Neuronal stem cell (in vitro differentiated cells): ENCODE data around the gene CFAP43.

Source experiments
- DNase-seq: peaks from one replicate; pipeline ENCODE4 v3.0.0-alpha.2; 2013; ENCODE audit warnings: low spot score
- H2AFZ ChIP-seq: one replicate; pipeline ENCODE4 v1.6.1; 2013; ENCODE audit warnings: mild to moderate bottlenecking, low read length, inconsistent platforms
- H2AK5ac ChIP-seq: 2 replicates; pipeline ENCODE4 v1.6.1; 2013; ENCODE audit warnings: low read depth, mild to moderate bottlenecking, inconsistent platforms, low read length, moderate library complexity, mixed read lengths
- H2BK120ac ChIP-seq: 2 replicates; pipeline ENCODE4 v1.6.1; 2013; ENCODE audit warnings: low read depth, mild to moderate bottlenecking, inconsistent platforms, low read length, moderate library complexity, mixed read lengths
- H2BK12ac ChIP-seq: one replicate; pipeline ENCODE4 v1.6.1; 2013; ENCODE audit warnings: low read length, inconsistent platforms
- H2BK15ac ChIP-seq: 2 replicates; pipeline ENCODE4 v1.6.1; 2013; ENCODE audit warnings: mild to moderate bottlenecking, low read length, inconsistent platforms, mixed read lengths
- H2BK5ac ChIP-seq: one replicate; pipeline ENCODE4 v1.6.1; 2013; ENCODE audit warnings: inconsistent platforms, mild to moderate bottlenecking, low read length, moderate library complexity
- H3K14ac ChIP-seq: one replicate; pipeline ENCODE4 v1.6.1; 2013; ENCODE audit warnings: low read length, inconsistent platforms
- H3K18ac ChIP-seq: 2 replicates; pipeline ENCODE4 v1.6.1; 2013; ENCODE audit warnings: low read length, inconsistent platforms
- H3K23ac ChIP-seq: 2 replicates; pipeline ENCODE4 v1.6.1; 2013; ENCODE audit warnings: low read depth, mild to moderate bottlenecking, mixed read lengths, low read length, inconsistent platforms; ENCODE audit not compliant: poor library complexity
- H3K27ac ChIP-seq: replicated peaks from 3 replicates; pipeline ENCODE4 v1.5.1; 2013; ENCODE audit warnings: low read length, inconsistent platforms
- H3K27me3 ChIP-seq, 3 experiments: 2 replicates each; pipeline ENCODE4 v1.6.1; 2013; ENCODE audit warnings: low read length in 3 of 3, mild to moderate bottlenecking in 2 of 3, inconsistent platforms in 1 of 3, low read depth in 1 of 3, mixed read lengths in 1 of 3, moderate library complexity in 1 of 3; ENCODE audit not compliant: control insufficient read depth in 3 of 3, insufficient read depth in 3 of 3
- H3K36me3 ChIP-seq, 2 donors: replicated peaks in 1 of 2; 2 replicates each; pipeline ENCODE4 v1.6.1; 2013; ENCODE audit warnings: low read length in 2 of 2; ENCODE audit not compliant: control insufficient read depth in 2 of 2, insufficient read depth in 2 of 2
- H3K4ac ChIP-seq: 2 replicates; pipeline ENCODE4 v1.6.1; 2013; ENCODE audit warnings: inconsistent platforms, mild to moderate bottlenecking, low read length, moderate library complexity
- H3K4me1 ChIP-seq, 2 donors: 1 replicate in 1 of 2; 2 replicates in 1 of 2; pipeline ENCODE4 v1.6.1; 2013; ENCODE audit warnings: low read length in 2 of 2, low read depth in 1 of 2; ENCODE audit not compliant: control insufficient read depth in 2 of 2, insufficient read depth in 1 of 2
- H3K4me2 ChIP-seq: one replicate; pipeline ENCODE4 v1.6.1; 2013; ENCODE audit warnings: mild to moderate bottlenecking, low read length, inconsistent platforms; ENCODE audit not compliant: insufficient read depth, poor library complexity, severe bottlenecking
- H3K4me3 ChIP-seq, 2 donors: 2 replicates each; pipeline ENCODE4 v1.5.1; 2013; ENCODE audit warnings: low read length in 2 of 2, mild to moderate bottlenecking in 2 of 2, inconsistent platforms in 1 of 2, moderate library complexity in 1 of 2
- H3K79me1 ChIP-seq: one replicate; pipeline ENCODE4 v1.6.1; 2013; ENCODE audit warnings: low read depth, mild to moderate bottlenecking, inconsistent platforms, low read length, moderate library complexity
- H3K9ac ChIP-seq: one replicate; pipeline ENCODE4 v1.6.1; 2013; ENCODE audit warnings: mild to moderate bottlenecking, low read depth, low read length, inconsistent platforms; ENCODE audit not compliant: poor library complexity
- H3K9me3 ChIP-seq, 2 donors: replicated peaks in 1 of 2; 2 replicates each; pipeline versions ENCODE3 to v1.6.1; 2013; ENCODE audit warnings: low read length in 2 of 2, mild to moderate bottlenecking in 2 of 2, inconsistent platforms in 1 of 2, low read depth in 1 of 2, mixed read lengths in 1 of 2, moderate library complexity in 1 of 2; ENCODE audit not compliant: control insufficient read depth in 2 of 2, insufficient read depth in 1 of 2
- H4K8ac ChIP-seq: one replicate; pipeline ENCODE4 v1.6.1; 2013; ENCODE audit warnings: low read depth, mild to moderate bottlenecking, inconsistent platforms, low read length, moderate library complexity
- H4K91ac ChIP-seq: one replicate; pipeline ENCODE4 v1.6.1; 2013; ENCODE audit warnings: low read length, low read depth, mild to moderate bottlenecking, inconsistent platforms; ENCODE audit not compliant: poor library complexity
- WGBS, 2 donors: extraction: QIAGEN DNeasy Blood & Tissue Kit; methylation state at CpG; one replicate each; pipeline ENCODE4 v1.1.7; 2013; ENCODE audit warnings: missing lambda C conversion rate in 2 of 2, mixed read lengths in 1 of 2; ENCODE audit not compliant: insufficient read length in 2 of 2, insufficient replicate concordance in 1 of 2; ENCODE audit errors: extremely low coverage in 2 of 2; 5-methylcytosine and 5-hydroxymethylcytosine counted together

The CFAP43 gene

DNA sequence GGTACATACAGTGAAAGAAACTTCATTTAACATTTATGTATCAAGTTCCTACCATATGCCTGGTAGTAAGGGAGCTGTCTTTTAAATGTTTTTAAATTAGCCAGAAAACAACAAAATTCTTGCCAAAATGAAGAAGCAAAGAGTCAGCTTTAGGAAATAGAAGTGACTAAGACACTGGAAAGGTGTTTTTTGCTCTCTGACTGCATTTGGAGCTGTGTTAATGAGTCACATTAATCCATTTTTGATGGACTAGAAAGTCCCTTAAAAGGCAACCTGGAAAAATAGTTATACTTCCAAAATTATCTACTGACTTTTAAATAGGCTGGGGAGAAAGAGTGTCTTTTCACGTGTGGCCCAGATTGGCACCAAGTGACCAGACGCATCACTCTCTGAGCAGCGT lies 142.5 kb downstream of the CFAP43 start:
- no peak overlapping the region for H4K8ac ChIP-seq
- no peak overlapping the region for H2BK120ac ChIP-seq
- no peak overlapping the region for H4K91ac ChIP-seq
- H2BK12ac ChIP-seq = no peak overlapping the region
- no CpG with 5 or more reads among the region's 3 CpGs for WGBS, 2 donors
- H3K14ac ChIP-seq = no peak overlapping the region
- H3K27ac ChIP-seq = no peak overlapping the region
- no peak overlapping the region for H2AK5ac ChIP-seq
- no peak overlapping the region for H3K4ac ChIP-seq
- no peaks in the 10 kb centered on the region for H3K9me3 ChIP-seq
- H3K9ac ChIP-seq = no peak overlapping the region
- H3K18ac ChIP-seq = no peak overlapping the region
- peaks cover 2 to 15% of the 10 kb centered on the region in 2 donors for H3K4me1 ChIP-seq
- no peak overlapping the region for H3K23ac ChIP-seq
- H3K27me3 ChIP-seq = no peaks in the 10 kb centered on the region
- no peak overlapping the region for H2BK15ac ChIP-seq
- no peak overlapping the region for H2BK5ac ChIP-seq
- no peak overlapping the region for H3K4me3 ChIP-seq
- DNase-seq = no peak
- no peak overlapping the region for H3K4me2 ChIP-seq
- peak overlapping the region; percentile 1 for H2AFZ ChIP-seq
- no peaks in the 10 kb centered on the region for H3K79me1 ChIP-seq
- no peaks in the 10 kb centered on the region for H3K36me3 ChIP-seq

DNA sequence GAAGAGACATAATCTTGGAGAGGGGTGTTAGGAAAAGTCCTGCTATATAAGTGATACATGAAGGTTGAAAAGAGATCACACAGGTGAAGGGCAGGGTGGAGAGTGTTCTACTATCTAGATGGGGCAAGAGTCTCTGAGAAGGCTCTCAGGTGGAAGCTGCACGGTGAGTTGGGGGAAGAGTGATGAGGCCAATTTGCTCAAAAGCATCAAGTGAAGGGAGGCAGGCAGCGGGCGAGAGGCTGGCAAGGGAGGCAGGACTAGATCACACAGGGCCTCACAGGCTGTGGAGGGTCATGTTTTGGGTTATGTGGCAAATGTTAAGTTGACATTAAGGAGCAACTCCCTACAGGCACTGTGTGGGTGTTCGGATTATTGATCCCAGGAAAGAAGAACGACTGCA lies 143.9 kb downstream of the CFAP43 start:
- Histone ChIP-seq H3K4ac (no peak overlapping the region), H3K79me1 (no peaks in the 10 kb centered on the region), H3K36me3 (no peaks in the 10 kb centered on the region), H2BK120ac (no peak overlapping the region), H2AK5ac (no peak overlapping the region), H3K4me1 (peaks cover 2 to 15% of the 10 kb centered on the region in 2 donors), H3K4me2 (no peak overlapping the region), H3K9me3 (no peaks in the 10 kb centered on the region), H3K4me3 (no peak overlapping the region), H2BK5ac (no peak overlapping the region), H3K27ac (no peak overlapping the region), H3K9ac (no peak overlapping the region), H3K14ac (no peak overlapping the region), H2AFZ (no peak overlapping the region), H3K27me3 (no peaks in the 10 kb centered on the region), H4K91ac (no peak overlapping the region), H3K18ac (no peak overlapping the region), H2BK15ac (no peak overlapping the region), H4K8ac (no peak overlapping the region), H2BK12ac (no peak overlapping the region), H3K23ac (no peak overlapping the region)
- DNase-seq = no peak
- no CpG with 5 or more reads among the region's 5 CpGs for WGBS, 2 donors

DNA sequence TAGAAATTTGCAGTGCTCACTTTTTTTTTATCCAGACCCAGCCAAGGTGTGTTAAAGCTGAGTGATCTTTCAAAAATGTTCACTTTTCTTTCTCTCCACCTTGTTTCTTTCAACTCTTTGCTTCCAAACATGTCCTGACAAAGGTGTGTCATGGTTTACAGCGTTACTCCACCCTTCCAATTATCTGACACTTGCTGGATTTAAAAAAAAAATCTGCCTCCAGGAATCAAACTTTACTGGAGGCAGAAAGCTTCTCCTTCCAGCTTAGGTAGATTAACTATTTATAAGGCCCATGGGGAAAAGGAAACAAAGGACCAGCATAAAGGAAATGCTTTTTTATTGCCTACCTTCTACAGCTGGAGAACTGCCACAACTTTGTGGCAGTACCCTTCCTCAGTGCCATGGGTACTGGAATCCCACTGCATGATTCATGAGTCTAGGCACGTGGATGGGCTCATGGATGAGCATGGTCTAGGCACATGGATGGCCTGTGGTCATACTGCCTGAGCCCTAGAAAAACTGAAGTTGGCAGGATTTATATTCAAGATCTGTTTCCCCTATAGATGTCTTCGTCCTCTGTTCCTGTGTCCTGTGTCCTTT lies 146.3 kb downstream of the CFAP43 start, which contains the start of gene COL17A1:
Gene COL17A1 (minus strand): TSS at position 80 of the 600 bp plus-strand sequence. CDS start 5,207 bp downstream, outside the sequence.
- no CpG with 5 or more reads among the region's 3 CpGs for WGBS, 2 donors
- no peak within 1 kb of the TSS for H2BK12ac ChIP-seq

DNA sequence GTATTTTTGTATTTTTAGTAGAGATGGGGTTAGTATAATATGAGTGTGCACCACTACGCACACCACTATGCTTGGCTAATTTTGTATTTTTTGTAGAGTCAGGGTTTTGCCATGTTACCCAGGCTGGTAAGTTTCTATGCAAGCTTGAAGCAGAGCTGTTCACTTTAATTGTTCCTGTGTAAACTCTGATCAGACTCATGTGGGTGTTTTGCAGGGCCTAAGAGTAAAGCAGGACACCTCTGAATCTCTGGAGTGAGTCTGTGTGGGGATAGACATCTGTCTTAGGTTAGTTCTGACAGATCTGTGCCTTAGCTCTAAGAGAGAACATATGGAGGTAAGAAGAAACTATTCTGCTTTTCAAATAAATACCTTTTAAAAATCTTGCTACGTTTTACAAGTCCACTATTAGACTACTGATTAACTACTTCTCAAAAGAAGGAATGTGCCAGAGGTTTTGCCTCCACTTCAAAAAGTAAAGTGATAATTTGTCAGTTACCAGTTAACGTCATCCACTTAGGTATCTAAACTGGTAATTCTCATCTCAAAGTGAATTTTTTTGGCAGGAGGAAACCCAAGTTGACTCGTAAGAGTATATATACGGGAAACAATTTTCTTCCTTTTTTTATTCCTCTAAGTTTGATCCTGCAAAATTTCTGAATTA lies 147.6 kb downstream of the CFAP43 start:
- H3K79me1 ChIP-seq = no peaks in the 10 kb centered on the region
- DNase-seq = no peak
- H2BK5ac ChIP-seq = no peak overlapping the region
- H3K27me3 ChIP-seq = no peaks in the 10 kb centered on the region
- no peak overlapping the region for H2BK120ac ChIP-seq
- no peak overlapping the region for H2AFZ ChIP-seq
- H4K8ac ChIP-seq = no peak overlapping the region
- WGBS, 2 donors = no CpG with 5 or more reads among the region's 5 CpGs
- no peak overlapping the region for H3K4ac ChIP-seq
- no peak overlapping the region for H3K4me3 ChIP-seq
- no peak overlapping the region for H2BK12ac ChIP-seq
- no peak overlapping the region for H3K23ac ChIP-seq
- H4K91ac ChIP-seq = no peak overlapping the region
- no peak overlapping the region for H3K4me2 ChIP-seq
- H2AK5ac ChIP-seq = no peak overlapping the region
- no peak overlapping the region for H3K14ac ChIP-seq
- no peaks in the 10 kb centered on the region for H3K9me3 ChIP-seq
- peaks cover 0 to 9% of the 10 kb centered on the region in 2 donors for H3K4me1 ChIP-seq
- no peak overlapping the region for H3K9ac ChIP-seq
- no peaks in the 10 kb centered on the region for H3K36me3 ChIP-seq
- H3K27ac ChIP-seq = no peak overlapping the region
- no peak overlapping the region for H3K18ac ChIP-seq
- no peak overlapping the region for H2BK15ac ChIP-seq

More for the DNA sequence above, 146.3 kb downstream of the CFAP43 start, which contains the start of gene COL17A1:
- no peak for DNase-seq
- no peak within 1 kb of the TSS for H3K27ac ChIP-seq
- H2AK5ac ChIP-seq = no peak within 1 kb of the TSS
- H3K14ac ChIP-seq = no peak within 1 kb of the TSS
- H3K4me1 ChIP-seq = peaks cover 9 to 12% of the 10 kb centered on the region in 2 donors
- no peak within 1 kb of the TSS for H2BK15ac ChIP-seq
- no peak within 1 kb of the TSS for H2BK120ac ChIP-seq
- H3K23ac ChIP-seq = no peak within 1 kb of the TSS
- no peak within 1 kb of the TSS for H3K4me2 ChIP-seq
- H2AFZ ChIP-seq = no peak within 1 kb of the TSS
- no peak within 1 kb of the TSS for H3K4me3 ChIP-seq
- H3K9ac ChIP-seq = no peak within 1 kb of the TSS
- no peaks in the 10 kb centered on the region for H3K9me3 ChIP-seq
- no peak within 1 kb of the TSS for H2BK5ac ChIP-seq
- H3K27me3 ChIP-seq = no peaks in the 10 kb centered on the region
- H3K36me3 ChIP-seq = no peaks in the 10 kb centered on the region
- no peaks in the 10 kb centered on the region for H3K79me1 ChIP-seq
- H3K4ac ChIP-seq = no peak within 1 kb of the TSS
- H4K91ac ChIP-seq = no peak within 1 kb of the TSS
- H3K18ac ChIP-seq = no peak within 1 kb of the TSS
- no peak within 1 kb of the TSS for H4K8ac ChIP-seq
